Psoas muscle (tissue), 8 donors: ENCODE results near the gene GPER1. TPM values are rescaled to one million over a fixed set of nuclear protein-coding genes. Genes with fewer than 3 reads are reported as not detected.
A peak's percentile ranks its signal among the peaks of the same experiment; 100 is the strongest.

Source experiments
- ATAC-seq, 4 donors: fragments of 200-7000 bp; cut with Tn5 transposase; one replicate each; pipeline ENCODE4 v1.9.1; 2020; ENCODE audit warnings: moderate library complexity in 3 of 4, mild to moderate bottlenecking in 2 of 4
- DNase-seq, 2 donors: peaks; one replicate each; pipeline ENCODE4 v3.0.0-alpha.2; 2020
- H3K27ac ChIP-seq: fragments of 200-600 bp; one replicate; pipeline ENCODE4 v1.8.0; 2022
- H3K27me3 ChIP-seq, 3 donors: fragments of 200-600 bp in 1 of 3; one replicate each; pipeline versions ENCODE4 v1.6.1 to v1.8.0; 2013 to 2022; ENCODE audit warnings: low read length in 2 of 3, mild to moderate bottlenecking in 2 of 3, moderate library complexity in 1 of 3; ENCODE audit not compliant: insufficient read depth in 3 of 3
- H3K36me3 ChIP-seq, 2 donors: fragments of 200-600 bp in 1 of 2; one replicate each; pipeline versions ENCODE4 v1.6.1 to v1.8.0; 2013 to 2022; ENCODE audit warnings: low read depth in 1 of 2, mild to moderate bottlenecking in 1 of 2, moderate library complexity in 1 of 2; ENCODE audit not compliant: insufficient read depth in 1 of 2
- H3K4me1 ChIP-seq: fragments of 200-600 bp; one replicate; pipeline ENCODE4 v1.8.0; 2022
- H3K4me3 ChIP-seq: fragments of 200-600 bp; one replicate; pipeline ENCODE4 v1.8.0; 2022; ENCODE audit warnings: mild to moderate bottlenecking
- H3K9me3 ChIP-seq: fragments of 200-600 bp; one replicate; pipeline ENCODE4 v1.8.0; 2022
- CTCF ChIP-seq: fragments of 200-600 bp; IDR thresholded peaks from one replicate; pipeline ENCODE4 v1.8.0; 2022; ENCODE audit warnings: antibody characterized with exemption
- WGBS, 3 donors: extraction: QIAGEN DNeasy Blood & Tissue Kit; methylation state at CpG; one replicate each; pipeline versions ENCODE4 v1.1.6 to v1.1.7; 2013; 5-methylcytosine and 5-hydroxymethylcytosine counted together
- intact Hi-C, 2 donors: fragments of 100-400 bp; cut with DNase I; formaldehyde crosslinking; loops; one replicate each; pipeline versions ENCODE4 v1.11.0 to v1.14.2; 2022
- polyA plus RNA-seq, 3 donors: library from polyadenylated mRNA; stranded (reverse); fragments of 200-250 nt; gene quantifications; one replicate each; pipeline ENCODE4 v1.2.3, GENCODE V29; 2013
- total RNA-seq, 4 donors: library from RNA; stranded (reverse); fragmentation: NEBNext Ultra II Directional in 2 of 4; extraction: Animal tissue kit (Norgen Biotek cat#: 25700) in 2 of 4; gene quantifications; one replicate each; pipeline versions ENCODE4 v1.2.1 to v1.2.4, GENCODE V29; 2021 to 2023
- donor health status: healthy with polysubstance abuse.
- donor health status: DM: no; HTN: no; CAD: no; lungs with moderate emphysema.
- donor health status: Bipolar disorder and iron deficiency.
- donor health status: healthy.
- donor health status: DM: yes; HTN: yes; CAD: no.
- donor health status: DM: no; HTN: no; CAD: no.
- donor health status: DM: no; HTN: no; CAD: no.
- donor health status: DM: yes; HTN: yes; CAD: no.

GPER1 gene
- total and polyA plus RNA-seq, 7 donors: 0.90 to 3.1 (median 1.4) TPM

GRCh38 chr7:1058821-1059199, 29.1 kb upstream of the GPER1 start:
- ATAC-seq (no peak), DNase-seq (peak in 1 of 2 donors; percentile 26)
- intact Hi-C loops: no loop called here
- TF ChIP-seq CTCF: no peak
- 83 to 92% (median 88%) methylated on average over 10 of the region's 10 CpGs for WGBS, 3 donors
- H3K27me3 ChIP-seq: no peaks in the 10 kb centered on the region
- peaks cover 21% of the 10 kb centered on the region for H3K4me1 ChIP-seq
- no peak overlapping the region for H3K27ac ChIP-seq
- H3K9me3 ChIP-seq: no peaks in the 10 kb centered on the region
- H3K4me3 ChIP-seq: no peak overlapping the region
- H3K36me3 ChIP-seq: peaks cover 0 to 8% of the 10 kb centered on the region in 2 donors

- no peak for ATAC-seq
- no peaks in the 10 kb centered on the region for H3K9me3 ChIP-seq
- intact Hi-C loops: no loop called here
- DNase-seq: peak in 1 of 2 donors; percentile 53
- peaks cover 0 to 8% of the 10 kb centered on the region in 2 donors for H3K36me3 ChIP-seq
- no peak for TF ChIP-seq CTCF
- H3K4me3 ChIP-seq: no peak overlapping the region
- no peaks in the 10 kb centered on the region for H3K27me3 ChIP-seq
- no peak overlapping the region for H3K27ac ChIP-seq
- peaks cover 14% of the 10 kb centered on the region for H3K4me1 ChIP-seq
- 59 to 74% (median 62%) methylated on average over 35 to 55 of the region's 55 CpGs for WGBS, 3 donors
These were observed 28.5 kb upstream of the GPER1 start for GRCh38 chr7:1059200-1060091.

GRCh38 chr7:1060315-1061072, 27.4 kb upstream of the GPER1 start:
- Histone ChIP-seq H3K27ac (no peak overlapping the region), H3K4me1 (peaks cover 16% of the 10 kb centered on the region), H3K4me3 (no peak overlapping the region), H3K36me3 (peaks cover 0 to 8% of the 10 kb centered on the region in 2 donors), H3K9me3 (no peaks in the 10 kb centered on the region), H3K27me3 (no peaks in the 10 kb centered on the region)
- TF ChIP-seq CTCF: no peak
- intact Hi-C loops: no loop called here
- peak in 1 of 2 donors; percentile 63 for DNase-seq
- WGBS, 3 donors: 57 to 63% (median 62%) methylated on average over 35 of the region's 35 CpGs
- ATAC-seq: no peak

GRCh38 chr7:1061180-1061579, 26.7 kb upstream of the GPER1 start:
- H3K27ac ChIP-seq: no peak overlapping the region
- DNase-seq (peak in 1 of 2 donors; percentile 24), ATAC-seq (no peak)
- 91 to 98% (median 97%) methylated on average over 9 of the region's 9 CpGs for WGBS, 3 donors
- TF ChIP-seq CTCF: no peak
- H3K27me3 ChIP-seq: no peaks in the 10 kb centered on the region
- H3K9me3 ChIP-seq: no peaks in the 10 kb centered on the region
- intact Hi-C loops: no loop called here
- H3K4me3 ChIP-seq: no peak overlapping the region
- peaks cover 0 to 8% of the 10 kb centered on the region in 2 donors for H3K36me3 ChIP-seq
- H3K4me1 ChIP-seq: peaks cover 13% of the 10 kb centered on the region
